Middle frontal gyrus (tissue), 1 donor: ENCODE data around the gene OCA2.

ENCODE experiments used
- DNase-seq: peaks from one replicate; pipeline ENCODE4 v3.0.0-alpha.2; 2015; ENCODE audit warnings: low spot score; ENCODE audit errors: extremely low spot score

The OCA2 gene

DNA sequence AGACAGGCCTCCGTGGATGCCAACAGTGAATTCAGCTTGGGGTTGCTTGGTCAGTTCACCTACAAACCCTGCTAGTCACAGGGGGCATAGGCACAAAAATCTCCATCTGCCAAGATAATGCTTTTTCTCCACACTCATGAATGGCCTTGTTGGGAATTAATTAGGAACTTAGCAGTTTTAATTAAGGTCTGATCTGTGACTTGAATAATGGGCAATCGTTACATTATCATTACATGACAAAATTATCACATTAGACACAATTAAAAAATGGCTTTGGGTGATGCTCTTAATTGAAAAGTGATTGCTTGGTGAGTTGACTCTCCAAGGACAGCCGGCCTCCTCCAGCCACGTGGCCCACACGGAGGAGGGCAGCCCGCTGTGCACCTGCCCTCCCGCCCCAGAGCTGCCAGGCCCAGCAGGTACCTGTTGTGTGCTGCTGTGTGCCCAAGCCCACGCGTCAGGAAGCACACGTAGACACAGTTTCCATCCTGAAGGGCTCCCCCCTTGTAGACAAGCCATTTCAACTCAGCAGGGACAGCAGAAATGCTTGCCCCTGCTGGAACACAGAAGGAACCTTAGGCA, 274.2 kb downstream of the OCA2 start:
- no peak for DNase-seq

DNA sequence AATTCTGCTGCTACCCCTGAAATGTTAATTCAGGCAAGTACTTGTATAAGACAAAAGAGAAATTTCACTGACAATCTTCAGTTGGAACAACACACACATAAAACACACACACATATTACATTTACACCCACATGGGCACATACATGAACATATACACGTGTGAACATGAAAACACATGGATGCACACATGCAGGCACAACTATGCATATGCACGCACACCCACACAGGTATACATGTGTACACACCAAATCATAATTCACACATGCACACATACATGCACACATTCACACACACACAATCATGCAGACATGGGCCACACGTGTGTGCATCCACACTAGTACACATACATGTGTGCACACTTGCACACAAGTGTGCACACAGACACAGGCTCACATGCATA, 277.8 kb downstream of the OCA2 start:
- DNase-seq: no peak

DNA sequence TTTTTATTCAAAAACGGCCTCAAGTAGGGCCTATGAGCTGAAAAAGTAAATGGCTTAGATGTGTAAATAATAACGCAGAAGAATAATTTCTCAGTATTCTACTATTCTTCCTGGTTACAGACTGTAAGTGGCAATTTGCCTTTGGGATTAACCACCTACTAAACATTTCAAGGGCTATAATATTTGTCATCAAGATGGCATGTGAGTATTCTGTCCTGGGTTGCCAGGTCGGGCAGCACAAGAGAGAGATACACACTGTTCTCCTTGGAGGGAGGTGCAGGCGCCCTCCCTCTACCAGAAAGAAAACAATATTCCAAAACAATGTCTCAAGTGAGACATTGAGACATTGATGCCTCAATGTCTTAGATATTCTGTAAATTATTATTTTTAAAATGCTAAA, 278.4 kb downstream of the OCA2 start:
- no peak for DNase-seq

DNA sequence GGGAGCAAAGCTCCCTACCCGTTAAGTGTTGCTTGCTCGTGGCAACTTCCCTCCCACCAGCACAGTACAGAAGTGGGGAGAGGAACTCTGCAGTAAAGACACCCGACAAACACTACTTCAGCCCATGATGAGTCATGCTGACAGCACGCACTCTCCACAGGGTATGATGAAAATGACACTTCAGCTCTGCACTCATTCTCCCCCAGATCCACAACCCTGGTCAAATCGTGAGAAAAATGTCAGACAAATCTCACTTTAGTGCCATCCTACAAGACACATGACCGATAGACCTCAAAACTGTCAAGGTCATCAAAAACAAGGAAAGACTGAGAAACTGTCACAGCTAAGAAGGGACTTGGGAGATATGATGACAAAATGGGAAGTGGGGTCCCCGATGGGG, 278.9 kb downstream of the OCA2 start:
- no peak for DNase-seq

DNA sequence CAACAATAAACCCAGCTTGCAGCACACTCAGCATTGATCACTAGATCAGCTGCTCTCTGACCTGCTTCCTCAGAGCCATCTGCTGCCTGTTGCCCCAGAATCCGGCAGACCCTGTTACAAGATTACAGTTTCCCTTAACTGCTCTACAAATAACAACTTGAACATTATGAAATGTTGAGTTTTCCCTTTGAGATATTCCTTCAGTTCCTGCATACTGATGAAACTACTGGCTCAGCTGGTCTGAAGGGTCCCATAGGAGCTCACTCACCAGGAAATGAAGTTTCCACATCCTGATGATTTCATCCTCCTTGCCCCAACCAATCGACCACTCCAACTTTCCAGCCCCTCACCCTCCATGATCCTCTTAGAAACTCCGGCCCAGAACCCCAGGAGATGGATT, 281.9 kb downstream of the OCA2 start:
- no peak for DNase-seq

DNA sequence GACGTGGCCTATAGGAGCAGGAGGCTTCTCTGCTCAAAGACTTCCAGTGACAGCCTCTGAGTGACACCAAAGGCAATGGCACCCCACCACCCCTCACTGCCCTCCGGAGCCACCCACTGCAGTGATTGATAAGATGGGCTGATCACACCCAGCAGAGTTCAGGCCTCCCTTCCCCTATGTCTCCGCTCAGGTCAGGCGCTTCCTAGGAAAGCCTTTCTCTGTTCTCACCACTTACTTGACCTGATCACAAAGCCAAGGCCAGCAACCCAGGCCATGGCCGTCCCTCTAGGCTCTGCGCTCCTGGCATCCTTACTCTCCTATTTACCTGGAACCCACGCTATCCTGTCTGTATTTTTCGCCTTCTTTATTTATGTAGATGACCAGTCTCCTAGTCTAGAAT, 282.3 kb downstream of the OCA2 start:
- no peak for DNase-seq

DNA sequence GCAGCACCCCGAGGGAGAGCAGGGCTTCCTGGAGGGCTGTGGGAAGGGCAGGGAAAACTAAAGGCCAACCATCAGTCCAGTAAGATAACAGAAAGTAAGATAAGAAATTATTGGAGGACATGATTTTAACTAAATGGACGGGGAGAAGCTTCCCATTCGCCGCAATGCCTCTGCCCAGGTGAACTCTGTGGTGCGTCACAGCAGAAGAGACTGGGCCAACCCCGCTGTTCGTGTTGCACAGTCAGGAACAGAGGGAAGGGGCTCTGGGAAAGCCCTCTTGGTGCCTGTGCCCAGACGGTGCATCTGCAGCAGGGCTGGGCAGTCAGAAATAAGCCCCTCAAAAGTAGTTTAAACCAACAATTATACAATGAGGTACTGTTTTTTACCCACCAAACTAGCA, 284.1 kb downstream of the OCA2 start:
- DNase-seq: no peak

DNA sequence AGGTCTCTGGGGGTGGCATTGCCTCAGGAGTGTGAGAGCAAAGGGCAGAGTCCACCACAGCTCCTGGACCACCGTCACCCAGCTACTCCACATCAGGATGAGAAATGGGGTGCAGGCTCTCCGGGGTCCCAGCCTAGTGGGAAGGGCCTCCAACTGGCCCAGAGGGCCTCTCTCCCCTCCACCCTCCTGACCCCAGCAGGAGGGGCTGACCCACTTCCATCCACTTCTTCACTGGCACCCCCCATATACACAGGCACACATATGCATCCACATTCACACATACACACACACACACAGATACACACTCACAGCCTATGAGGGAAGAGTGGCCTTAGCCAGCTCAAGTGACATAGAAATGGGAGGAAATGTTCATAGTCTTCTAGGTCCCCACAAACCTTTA, 286.0 kb downstream of the OCA2 start:
- DNase-seq: no peak

DNA sequence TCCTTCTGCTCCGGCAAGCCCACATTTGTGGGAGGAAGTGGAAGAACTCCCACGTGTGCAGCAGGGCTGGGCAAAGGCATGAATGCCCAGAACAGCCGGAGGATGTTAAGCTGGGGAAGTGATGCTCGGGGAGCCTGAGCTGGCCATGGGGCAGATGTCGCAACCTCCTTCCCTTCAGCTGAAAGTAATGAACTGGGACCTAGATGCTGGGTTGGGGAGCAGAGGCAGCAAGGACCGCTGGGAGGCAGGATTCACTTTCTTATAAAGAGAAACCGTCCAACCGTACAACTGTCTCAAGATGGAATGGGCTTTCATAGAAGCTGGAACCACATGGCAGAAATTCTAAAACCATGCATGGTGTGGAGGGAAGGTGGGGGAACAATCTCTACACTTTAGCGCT, 290.9 kb downstream of the OCA2 start:
- no peak for DNase-seq

DNA sequence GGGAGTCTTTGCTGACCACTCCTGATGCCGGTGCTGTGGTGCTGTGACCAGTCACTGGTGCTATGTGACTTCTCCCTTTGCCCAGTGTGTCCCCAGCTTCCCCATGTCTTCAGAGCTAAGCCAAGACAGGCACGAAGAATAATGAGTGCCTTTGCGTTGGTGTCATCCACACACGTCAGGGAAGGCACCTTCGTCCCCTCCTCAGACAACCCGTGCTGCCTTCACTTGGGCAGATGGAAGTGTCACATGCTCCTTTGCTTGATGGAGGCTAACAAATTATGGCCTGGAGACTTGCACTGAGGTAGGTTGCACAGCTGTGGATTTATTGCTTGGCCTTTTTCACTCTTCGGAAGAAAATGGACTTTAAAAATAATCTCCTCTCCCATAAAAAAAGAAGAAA, 291.8 kb downstream of the OCA2 start:
- DNase-seq: no peak

DNA sequence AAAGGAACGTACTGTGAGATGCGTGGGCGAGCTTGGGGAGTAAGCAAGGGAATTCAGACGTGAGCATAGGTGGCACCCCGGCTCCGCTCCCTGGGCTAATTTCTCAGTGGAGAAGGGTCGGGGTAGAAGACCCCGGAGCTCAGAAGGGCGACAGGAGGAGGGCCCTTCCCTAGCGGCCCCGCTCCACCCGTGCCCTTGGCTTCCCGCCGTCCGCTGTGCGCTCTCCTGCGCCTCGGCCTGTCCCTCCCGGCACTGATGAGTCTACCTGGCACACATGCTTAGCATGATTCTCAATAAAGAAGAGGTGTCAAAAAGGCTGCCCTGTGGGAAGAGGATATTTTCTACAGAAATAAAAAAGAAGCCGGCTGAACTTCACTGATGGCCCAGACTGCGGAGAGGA, 292.7 kb downstream of the OCA2 start:
- DNase-seq: no peak

DNA sequence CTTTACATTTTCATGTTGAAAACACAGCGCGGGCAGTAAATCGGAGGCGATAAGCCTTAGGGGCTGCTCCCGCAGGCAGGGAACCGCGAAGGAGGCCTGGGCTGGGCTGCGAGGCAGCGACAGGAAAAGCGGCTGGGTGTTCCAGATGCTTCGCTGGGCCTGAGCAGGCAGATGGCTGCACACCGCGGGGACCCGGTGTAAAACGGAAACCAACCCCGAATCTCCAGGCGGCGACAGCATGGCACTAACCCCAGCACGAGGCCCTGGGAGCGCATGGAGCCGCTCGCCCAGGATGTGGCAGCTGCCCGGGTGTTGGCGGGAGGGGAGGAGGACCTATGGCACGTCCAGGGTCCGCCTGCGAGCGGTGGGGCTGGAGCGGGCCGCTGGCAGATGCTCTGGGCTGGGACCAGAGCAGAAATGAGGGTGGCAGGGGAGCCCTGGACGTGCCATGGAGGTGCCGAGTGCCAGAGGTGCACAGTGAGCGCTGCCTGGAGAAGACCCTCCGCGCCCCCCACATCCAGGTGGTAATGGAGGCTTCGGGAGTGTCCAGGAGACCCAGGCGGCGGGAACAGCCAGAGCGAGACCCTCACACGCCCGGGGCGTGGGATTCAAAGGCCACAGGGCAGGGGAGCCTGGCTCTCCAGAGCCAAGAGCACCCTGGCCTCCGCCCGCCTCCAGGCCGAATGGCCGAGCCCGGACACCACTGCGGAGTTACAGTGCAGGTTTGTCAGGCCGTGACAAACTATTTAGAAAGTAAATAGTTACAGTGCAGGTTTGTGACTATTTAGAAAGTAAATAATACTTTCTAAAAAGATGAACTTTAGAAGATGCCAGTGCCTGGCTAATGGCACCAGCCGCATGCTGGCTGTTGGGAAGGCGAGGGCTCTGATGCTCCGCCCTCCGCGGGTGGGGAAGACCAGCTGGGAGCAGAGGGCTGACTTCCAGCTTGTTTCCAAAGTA, 293.6 kb downstream of the OCA2 start:
- no peak for DNase-seq

DNA sequence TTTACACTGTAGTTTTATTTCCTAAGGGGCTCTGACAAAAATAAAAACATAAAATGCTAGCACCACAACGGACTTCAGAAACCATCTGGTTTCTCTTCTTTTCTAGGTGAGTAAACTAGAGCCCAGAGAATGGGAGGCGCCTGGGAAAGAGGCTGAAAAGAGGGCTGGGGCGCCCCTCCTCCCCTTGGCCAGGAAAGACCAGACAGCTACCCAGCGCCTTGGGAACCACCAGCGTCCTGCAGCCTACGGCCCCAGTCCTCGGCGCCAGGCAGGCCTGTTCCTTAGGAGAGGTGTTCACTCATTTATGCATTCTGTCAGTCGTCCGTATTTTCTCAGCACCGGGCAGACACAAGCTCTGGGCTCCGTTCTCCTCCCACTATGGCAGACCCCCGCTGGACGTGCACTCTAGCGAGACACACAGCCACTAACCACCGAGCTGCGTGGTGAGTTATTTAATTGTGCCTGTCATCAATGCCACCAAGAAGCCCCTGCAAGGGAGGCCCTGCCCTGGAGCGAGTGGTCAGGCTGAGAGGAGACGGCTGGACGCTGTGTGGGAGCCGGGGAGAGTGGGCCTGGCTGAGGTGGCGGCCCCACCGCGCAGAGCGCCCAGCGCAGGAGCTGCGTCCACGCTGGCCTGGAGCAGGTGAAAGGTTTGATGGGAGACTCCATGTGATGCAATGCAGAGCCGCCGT, 294.4 kb downstream of the OCA2 start:
- no peak for DNase-seq

DNA sequence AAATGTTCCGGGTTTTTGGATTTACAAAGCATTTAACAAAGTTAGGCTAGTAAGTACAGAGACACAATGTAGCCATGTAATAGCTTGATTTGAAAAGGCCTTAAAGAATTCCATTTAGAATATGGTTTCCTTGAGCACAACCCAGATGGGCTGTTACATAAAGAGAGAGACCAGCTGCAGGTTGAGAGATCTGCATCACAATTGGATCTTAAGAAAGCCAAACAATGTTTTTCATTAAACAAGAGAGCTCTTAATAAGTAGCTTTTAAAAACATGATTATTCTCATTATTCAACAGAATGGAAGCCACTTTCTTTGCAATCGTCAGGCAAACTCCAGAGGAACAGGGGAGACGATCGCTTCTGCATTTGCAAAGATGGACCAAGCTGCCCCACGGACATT, 300.3 kb downstream of the OCA2 start:
- DNase-seq: no peak

DNA sequence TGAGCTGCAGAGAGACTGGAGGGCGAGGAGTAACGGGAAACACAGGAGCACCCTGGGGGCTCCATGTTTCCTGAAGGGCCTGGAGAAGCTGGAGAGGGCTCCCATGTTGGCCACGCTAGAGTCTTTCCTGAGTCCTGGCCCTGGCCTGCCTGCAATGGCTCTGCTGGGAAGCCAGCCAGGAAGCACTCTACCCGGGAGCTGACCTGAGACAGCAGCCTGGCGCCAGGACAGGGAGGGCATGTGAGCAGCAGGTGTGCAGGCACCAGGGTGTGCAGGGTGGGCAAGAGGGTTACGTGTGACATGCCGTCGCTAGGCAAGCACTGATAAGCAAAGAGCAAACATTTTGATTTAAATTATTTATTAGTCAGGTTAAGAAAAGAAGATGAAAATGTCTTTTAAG, 301.4 kb downstream of the OCA2 start:
- no peak for DNase-seq

DNA sequence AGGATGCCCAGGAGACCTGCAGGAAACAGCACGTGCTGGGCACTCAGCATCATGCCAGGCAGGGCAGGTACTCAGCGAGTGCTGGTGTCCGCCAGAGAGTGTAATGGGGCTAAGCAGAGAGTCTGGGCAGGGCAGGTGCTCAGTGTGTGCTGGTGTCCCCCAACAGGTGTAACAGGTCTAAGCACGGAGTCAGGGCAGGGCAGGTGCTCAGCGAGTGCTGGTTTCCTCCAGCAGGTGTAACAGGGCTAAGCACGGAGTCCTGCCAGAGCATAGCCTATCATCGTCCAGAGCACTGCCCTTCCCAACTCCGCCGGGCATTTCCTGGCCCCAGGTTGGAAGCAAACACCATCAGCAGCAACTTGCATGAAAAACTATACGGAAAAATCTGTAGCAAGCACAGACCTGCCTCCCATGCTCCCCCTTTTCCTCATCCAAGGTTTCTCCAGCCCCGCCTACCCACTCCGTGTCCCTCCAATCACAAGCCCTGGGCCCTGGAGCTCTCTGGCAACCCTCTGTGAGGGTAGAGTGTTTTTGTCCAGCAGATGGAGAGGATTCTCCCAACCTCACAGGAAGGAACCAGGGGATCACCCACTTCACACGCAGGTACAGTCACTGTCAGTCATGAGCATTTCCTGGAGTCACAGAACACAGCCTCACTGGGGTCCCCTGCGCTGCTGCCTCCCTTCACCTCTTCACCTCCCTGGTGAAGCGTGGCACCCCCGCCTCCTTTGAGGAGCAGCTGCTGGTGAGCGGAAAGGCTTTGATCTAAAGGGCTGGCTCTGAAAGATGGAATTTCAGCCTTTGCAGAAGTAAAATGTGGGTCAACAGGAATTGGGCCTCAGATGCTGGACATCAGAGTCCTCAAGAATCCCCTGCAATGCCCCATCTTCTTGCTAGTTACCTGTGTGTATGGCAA, 302.5 kb downstream of the OCA2 start:
- DNase-seq: no peak

DNA sequence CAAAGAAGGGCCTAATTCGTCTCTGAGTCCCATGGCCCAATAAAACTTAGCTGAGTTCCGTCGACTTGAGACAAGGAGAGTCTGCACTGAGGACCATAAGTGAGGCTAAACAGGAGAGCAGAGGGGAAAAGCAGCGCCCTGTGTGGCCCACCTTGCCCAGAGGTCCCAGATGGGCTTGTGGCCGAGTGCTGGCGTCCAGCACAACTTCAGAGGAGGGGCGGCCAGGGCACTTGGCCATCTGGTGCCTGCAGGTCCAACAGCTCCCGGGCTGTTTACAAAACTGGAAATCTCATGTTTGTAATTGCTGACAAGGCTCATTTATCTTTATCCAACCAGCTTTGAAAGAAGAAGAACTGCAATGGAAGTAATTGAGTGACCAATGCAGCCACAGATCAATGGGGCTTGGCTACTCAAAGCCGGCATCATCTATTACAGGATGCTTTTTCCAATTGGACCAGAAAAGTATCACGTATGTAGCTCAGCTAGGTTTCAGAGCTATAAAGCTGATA, 306.3 kb downstream of the OCA2 start:
- no peak for DNase-seq

DNA sequence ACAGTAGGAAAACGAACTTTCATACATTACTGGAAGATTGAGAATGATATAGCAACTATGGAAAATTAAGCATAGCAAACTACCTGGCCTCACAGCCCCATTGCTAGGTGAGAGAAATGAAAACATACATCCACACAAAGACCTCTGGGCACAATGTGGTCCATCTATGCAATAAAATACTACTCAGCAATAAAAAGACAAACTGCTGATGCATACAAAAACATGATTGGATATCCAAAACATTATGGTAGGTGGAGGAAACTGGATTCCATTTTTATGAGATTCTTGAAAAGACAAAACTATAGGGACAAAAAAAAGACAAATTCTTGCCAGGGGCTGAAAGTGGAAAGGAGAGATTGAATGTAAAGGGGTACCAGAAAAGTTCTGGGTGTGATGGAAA, 308.8 kb downstream of the OCA2 start:
- no peak for DNase-seq

DNA sequence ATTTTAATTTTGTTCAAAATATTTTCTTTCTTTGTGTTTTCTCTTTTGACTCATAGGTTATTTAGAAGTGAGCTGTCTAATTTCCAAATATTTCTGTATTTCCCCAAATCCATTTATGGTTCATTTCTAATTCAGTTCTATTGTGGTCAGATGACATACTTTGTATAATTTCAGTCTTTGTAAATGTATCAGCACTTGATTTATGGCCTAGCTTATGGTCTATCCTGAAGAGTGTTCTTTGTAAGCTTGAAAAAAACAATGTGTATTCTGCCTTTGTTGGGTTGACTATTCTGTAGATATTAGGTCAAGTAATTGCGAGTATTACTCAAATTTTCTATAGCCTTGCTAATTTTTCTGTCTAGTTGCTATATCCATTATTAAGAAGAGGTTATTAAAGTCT, 311.2 kb downstream of the OCA2 start:
- no peak for DNase-seq

DNA sequence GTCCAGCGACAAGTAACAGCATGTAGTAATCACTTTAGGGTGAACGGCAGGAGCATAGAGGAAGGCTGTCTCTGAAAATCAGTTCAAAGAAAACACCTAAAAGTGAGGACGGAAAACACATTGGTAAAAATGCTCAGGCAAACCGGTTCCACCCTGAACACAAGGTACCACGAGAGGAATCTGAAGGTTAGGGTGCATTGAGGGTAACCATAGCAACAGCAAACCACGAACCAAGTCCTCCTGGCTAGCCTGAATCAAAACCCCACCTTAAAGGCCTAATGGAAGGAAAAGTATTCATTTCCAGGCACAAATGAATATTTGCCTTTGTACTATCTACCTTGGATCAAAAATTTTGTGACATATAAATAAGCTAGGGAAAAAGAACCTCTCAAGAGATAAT, 315.0 kb downstream of the OCA2 start:
- no peak for DNase-seq

DNA sequence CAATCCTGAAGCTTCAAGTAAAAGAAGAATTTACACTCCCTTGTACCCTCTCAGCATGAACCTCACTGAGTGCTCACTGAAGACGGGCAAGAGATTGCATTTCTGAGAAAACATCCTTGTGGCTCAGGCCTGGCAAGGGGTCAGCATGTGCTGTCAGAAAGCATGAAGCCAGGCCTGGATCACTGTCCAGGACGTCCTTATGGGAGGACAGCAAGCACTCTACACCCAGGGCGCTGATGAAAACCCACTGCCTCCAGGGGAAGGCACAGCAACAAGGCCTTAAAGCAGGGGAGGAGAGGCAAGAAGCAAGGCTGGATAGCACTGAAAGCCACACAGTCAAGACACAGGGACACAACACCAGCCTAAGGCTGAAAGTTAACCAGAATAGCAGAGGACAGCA, 315.4 kb downstream of the OCA2 start:
- no peak for DNase-seq
